ENCODE data around the gene CFAP157.

CFAP157 gene

DNA sequence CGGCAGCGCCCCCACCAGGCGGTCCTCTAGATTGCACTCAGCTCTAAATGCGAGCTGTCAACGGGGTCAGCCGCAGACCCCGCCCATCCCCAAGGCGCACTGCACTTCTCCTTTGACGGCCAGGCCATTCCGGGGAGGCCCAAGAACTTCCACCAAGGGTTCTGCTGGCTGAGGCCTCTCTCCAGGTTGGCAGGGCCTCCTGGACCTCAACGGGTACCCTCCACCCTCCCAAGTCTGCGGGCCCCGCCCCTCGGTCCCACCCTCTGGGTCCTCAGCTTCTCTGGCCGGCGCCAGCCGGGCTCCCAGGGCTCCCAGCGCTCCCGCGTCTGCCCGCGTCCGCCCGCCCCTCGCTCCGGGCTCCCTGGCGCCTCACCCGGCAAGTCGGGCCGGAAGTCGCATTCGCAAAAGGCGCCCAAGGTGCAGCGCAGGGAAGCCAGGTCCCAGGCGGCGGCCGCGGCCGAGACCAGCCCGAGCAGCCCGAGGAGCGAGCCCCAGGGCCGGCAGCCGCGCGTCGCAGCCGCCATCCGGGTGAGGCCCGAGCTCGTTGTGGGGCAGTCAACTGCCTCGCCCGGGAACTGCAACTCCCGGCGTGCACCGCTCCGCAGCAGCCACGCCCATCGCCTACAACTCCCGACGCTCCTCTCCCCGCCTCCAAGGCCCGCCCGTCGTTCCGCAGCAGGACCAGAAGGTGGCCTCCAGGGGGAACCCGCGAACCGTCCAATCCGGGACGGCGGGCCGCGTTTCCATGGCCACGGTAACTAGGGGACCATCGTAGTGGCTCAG, 28.1 kb downstream of the CFAP157 start, which contains the start of gene TOR2A:
Gene TOR2A, minus strand, starts transcription at position 548 of the 783 bp plus-strand sequence. Its CDS starts 24 bp downstream, at position 524.
- Histone ChIP-seq H3K27ac (peak within 1 kb of the TSS; percentile 96 to 97), H3K4me3 (peak within 1 kb of the TSS; percentile 79)
- TF ChIP-seq, protein P1, sequence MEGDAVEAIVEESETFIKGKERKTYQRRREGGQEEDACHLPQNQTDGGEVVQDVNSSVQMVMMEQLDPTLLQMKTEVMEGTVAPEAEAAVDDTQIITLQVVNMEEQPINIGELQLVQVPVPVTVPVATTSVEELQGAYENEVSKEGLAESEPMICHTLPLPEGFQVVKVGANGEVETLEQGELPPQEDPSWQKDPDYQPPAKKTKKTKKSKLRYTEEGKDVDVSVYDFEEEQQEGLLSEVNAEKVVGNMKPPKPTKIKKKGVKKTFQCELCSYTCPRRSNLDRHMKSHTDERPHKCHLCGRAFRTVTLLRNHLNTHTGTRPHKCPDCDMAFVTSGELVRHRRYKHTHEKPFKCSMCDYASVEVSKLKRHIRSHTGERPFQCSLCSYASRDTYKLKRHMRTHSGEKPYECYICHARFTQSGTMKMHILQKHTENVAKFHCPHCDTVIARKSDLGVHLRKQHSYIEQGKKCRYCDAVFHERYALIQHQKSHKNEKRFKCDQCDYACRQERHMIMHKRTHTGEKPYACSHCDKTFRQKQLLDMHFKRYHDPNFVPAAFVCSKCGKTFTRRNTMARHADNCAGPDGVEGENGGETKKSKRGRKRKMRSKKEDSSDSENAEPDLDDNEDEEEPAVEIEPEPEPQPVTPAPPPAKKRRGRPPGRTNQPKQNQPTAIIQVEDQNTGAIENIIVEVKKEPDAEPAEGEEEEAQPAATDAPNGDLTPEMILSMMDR (IDR thresholded peaks at IDR 0.05): peak; percentile 90
- peak; percentile 99 for DNase-seq (ENCODE audit: low spot score)

DNA sequence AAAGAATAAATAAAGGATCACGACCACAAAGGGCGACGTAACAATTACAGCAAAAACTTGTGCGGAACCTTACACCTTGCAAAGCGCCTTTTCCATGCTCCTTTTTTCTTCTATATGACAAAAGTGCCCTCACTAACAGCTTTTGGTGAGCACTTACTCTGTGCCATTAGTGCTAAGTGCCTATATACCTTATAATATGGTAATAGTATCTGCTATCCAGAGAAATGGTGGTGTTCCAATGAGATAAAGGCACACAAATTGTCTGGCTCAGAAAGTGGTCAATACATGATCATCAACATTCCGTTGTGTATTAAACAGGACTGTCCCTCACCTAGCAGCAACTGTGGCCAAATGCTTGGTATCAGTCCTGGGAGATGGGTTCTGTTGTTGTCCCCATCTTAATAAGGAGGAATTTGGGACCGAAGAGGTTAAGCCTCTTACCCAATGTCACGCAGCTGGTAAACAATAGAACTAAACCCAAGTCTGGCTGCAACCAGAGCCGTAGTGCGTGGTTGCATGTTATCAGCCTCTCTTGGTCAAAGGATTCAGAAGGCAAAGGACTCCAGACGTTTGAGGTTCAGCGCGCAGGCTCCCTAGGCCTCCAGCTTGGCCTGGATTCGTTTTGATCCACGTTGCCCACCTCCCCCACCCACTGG, 28.9 kb downstream of the CFAP157 start:
- DNase-seq (ENCODE audit: low spot score): no peak
- TF ChIP-seq, protein P1 (IDR thresholded peaks at IDR 0.05): no peak
- Histone ChIP-seq H3K4me3 (no peak overlapping the region), H3K27ac (peak overlapping the region; percentile 96 to 97)

DNA sequence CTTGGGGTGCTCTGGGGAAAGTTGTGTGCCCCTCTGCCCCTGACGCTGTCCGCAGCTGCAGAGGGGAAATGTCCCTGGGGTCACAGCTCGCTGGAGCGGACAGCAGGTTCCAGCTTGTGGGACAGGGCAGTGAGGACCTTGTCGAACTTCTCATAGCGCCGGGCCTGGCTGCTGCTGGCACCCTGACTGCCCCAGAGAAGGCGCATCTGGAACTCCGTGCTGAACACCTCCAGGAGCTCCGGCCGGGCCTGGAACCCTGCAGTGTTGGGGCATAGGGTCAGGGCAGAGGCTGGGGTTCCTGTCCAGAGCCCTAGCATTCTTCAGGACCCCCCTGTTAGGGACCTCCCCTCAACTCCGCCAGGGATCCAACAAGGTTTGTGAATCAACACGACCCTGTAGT, 31.9 kb downstream of the CFAP157 start:
- TF ChIP-seq, protein P1 (IDR thresholded peaks at IDR 0.05): no peak
- DNase-seq (ENCODE audit: low spot score): no peak
- Histone ChIP-seq H3K4me3 (no peak overlapping the region), H3K27ac (no peak overlapping the region)

DNA sequence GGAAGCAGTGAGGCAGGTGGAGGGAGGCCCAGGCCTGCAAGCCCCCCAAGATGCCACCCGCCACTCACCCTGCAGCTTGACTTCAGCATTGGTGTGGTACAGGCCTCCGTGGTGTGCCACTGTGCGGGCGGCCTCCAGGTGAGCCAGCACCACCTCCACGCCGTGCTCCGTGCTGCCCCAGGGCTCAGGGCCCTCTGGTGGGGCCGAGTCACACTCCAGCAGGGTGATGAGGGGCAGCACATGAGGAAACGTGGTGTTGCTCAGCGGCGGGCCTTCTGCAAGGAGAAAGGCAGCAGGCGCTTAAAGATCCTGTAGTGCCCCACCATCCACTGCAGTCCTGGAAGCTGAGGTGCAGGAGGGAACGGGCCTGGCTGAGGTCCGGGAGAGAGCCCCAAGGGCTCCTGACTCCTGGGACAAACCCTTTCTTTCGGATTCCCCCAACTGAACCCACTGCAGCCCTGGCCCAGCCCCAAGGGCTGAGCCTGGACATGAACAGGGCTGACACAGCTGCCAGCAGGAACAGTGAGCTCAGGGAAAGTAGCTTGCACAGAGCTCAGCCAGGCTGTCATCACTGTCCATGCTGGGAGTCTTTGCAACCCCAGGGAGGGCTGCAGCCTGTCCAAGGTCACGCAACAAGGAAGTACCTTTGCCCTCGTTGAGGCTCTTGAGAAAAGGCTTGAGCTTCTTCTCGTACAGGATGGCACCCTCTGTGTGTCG, 33.0 kb downstream of the CFAP157 start:
- DNase-seq (ENCODE audit: low spot score): no peak
- peak overlapping the region in 1 of 2 donors; percentile 71 for H3K27ac ChIP-seq
- no peak overlapping the region for H3K4me3 ChIP-seq
- TF ChIP-seq, protein P1 (IDR thresholded peaks at IDR 0.05): no peak

DNA sequence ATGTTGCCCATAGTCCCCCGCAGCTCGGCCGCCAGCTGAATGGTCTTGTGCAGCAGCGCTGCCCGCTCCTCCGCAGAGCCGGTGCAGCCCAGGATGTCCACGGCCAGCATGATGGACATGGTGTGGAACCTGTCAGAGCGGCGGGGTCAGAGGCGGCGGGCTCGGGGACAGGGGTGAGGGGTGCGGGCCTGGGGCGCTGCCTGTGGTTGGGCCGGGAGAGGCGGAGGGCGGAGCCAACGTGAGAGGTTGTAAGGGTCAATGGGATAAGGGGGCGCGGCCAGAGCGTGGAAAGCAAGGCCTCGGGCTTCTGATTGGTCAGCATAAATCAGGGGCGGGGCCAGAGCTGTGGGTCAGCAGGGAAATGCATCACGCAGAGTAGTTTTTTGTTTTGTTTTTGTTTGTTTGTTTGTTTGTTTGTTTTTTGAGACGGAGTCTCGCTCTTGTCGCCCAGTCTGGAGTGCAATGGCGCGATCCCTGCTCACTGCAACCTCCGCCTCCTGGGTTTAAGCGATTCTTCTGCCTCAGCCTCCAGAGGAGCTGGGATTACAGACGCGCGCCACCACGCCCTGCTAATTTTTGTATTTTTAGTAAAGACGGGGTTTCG, 35.1 kb downstream of the CFAP157 start:
- H3K4me3 ChIP-seq: no peak overlapping the region
- peak overlapping the region in 1 of 2 donors; percentile 4 for H3K27ac ChIP-seq
- TF ChIP-seq, protein P1 (IDR thresholded peaks at IDR 0.05): no peak
- no peak for DNase-seq (ENCODE audit: low spot score)

DNA sequence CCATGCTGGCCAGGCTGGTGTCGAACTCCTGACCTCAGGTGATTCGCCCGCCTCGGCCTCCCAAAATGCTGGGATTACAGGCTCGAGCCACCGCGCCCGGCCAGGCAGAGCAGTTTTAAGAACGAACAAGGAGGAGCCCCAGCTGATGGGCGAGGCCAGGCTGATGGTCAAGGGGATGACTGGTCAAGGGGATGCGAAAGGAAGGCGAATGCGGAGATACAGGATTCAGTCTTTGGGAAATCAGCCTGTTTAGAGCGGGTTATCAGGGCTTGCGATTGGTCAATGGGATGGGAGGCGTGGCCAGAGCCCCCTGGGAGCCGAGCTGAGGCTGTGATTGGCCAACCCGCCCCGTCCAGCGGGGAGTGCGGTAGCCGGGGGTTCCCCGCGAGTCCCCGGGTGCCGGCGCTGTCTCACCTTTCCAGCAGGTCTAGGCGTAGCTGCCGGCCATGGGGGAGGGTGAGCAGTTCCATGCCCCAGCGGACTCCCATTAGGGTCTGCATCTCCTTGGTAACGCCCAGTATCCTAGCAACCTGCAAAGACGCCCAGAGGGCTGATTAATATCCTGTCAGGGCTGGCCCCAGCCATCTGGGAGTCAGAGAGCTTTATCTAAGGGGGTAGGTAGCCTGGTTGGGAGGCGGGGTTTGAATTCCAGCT, 35.8 kb downstream of the CFAP157 start:
- DNase-seq (ENCODE audit: low spot score): no peak
- no peak overlapping the region for H3K27ac ChIP-seq
- TF ChIP-seq, protein P1 (IDR thresholded peaks at IDR 0.05): no peak
- H3K4me3 ChIP-seq: no peak overlapping the region

Data from coronary artery (tissue), 2 donors.